ENCODE results near the gene CDX1. TPM values are rescaled to one million over a fixed set of nuclear protein-coding genes. Genes with fewer than 3 reads are reported as not detected.

The CDX1 gene
- total and polyA plus RNA-seq, 12 donors, result 0.13 to 0.32 TPM; not detected in 10

GRCh38 chr5:150119421-150120061 is 47.0 kb upstream of the CDX1 start:
- WGBS, 2 donors, result 85 to 87% methylated on average over 10 of the region's 10 CpGs
- Histone ChIP-seq H3K9me3 (no peaks in the 10 kb centered on the region), H3K27ac (no peak overlapping the region), H3K27me3 (no peaks in the 10 kb centered on the region), H3K4me3 (no peak overlapping the region), H3K36me3 (peaks cover 0 to 96% (median 4%) of the 10 kb centered on the region in 9 donors), H3K4me1 (peaks cover 0 to 42% (median 6%) of the 10 kb centered on the region in 9 donors)
- ATAC-seq (peak in 3 of 8 donors; percentile 24 to 34 (median 27)), DNase-seq (peak in 1 of 2 donors; percentile 8)
- peak in 3 of 9 donors; percentile 6 to 21 (median 14) for TF ChIP-seq CTCF (IDR thresholded peaks at IDR 0.05)
- intact Hi-C loops (cut with DNase I), result loop anchor here in 2 of 10 donors (10.0 kb wide), 1 partner anchor 235 kb away; the partner anchor contains the start of gene TCOF1 (in 2 of the 2)

GRCh38 chr5:150120062-150120441 is 46.5 kb upstream of the CDX1 start:
- no peak for TF ChIP-seq CTCF (IDR thresholded peaks at IDR 0.05)
- intact Hi-C loops (cut with DNase I), result loop anchor here in 2 of 10 donors (10.0 kb wide), 1 partner anchor 235 kb away; the partner anchor contains the start of gene TCOF1 (in 2 of the 2)
- ATAC-seq (no peak), DNase-seq (no peak)
- Histone ChIP-seq H3K27ac (no peak overlapping the region), H3K27me3 (no peaks in the 10 kb centered on the region), H3K4me1 (peaks cover 0 to 41% (median 6%) of the 10 kb centered on the region in 9 donors), H3K9me3 (no peaks in the 10 kb centered on the region), H3K36me3 (peaks cover 0 to 94% (median 4%) of the 10 kb centered on the region in 9 donors), H3K4me3 (no peak overlapping the region)
- 87 to 95% methylated on average over 3 of the region's 3 CpGs for WGBS, 2 donors

GRCh38 chr5:150120617-150121447 is 45.7 kb upstream of the CDX1 start:
- 81% methylated on average over 19 of the region's 19 CpGs for WGBS, 2 donors
- H3K27me3 ChIP-seq, result no peaks in the 10 kb centered on the region
- no peaks in the 10 kb centered on the region for H3K9me3 ChIP-seq
- peaks cover 0 to 41% (median 1%) of the 10 kb centered on the region in 9 donors for H3K4me1 ChIP-seq
- peaks cover 0 to 94% (median 4%) of the 10 kb centered on the region in 9 donors for H3K36me3 ChIP-seq
- no peak for DNase-seq
- intact Hi-C loops (cut with DNase I), result loop anchor here in 2 of 10 donors (10.0 kb wide), 1 partner anchor 234 kb away; the partner anchor contains the start of gene TCOF1 (in 2 of the 2)
- H3K27ac ChIP-seq, result no peak overlapping the region
- no peak for TF ChIP-seq CTCF (IDR thresholded peaks at IDR 0.05)
- ATAC-seq, result no peak
- no peak overlapping the region for H3K4me3 ChIP-seq

GRCh38 chr5:150121448-150122157 is 45.0 kb upstream of the CDX1 start:
- Histone ChIP-seq H3K9me3 (no peaks in the 10 kb centered on the region), H3K4me1 (peaks cover 0 to 41% (median 0%) of the 10 kb centered on the region in 9 donors), H3K36me3 (peaks cover 0 to 95% (median 4%) of the 10 kb centered on the region in 9 donors), H3K27me3 (no peaks in the 10 kb centered on the region), H3K4me3 (no peak overlapping the region), H3K27ac (no peak overlapping the region)
- no peak for TF ChIP-seq CTCF (IDR thresholded peaks at IDR 0.05)
- 92 to 95% methylated on average over 14 of the region's 14 CpGs for WGBS, 2 donors
- intact Hi-C loops (cut with DNase I), result loop anchor here in 2 of 10 donors (10.0 kb wide), 1 partner anchor 233 kb away; the partner anchor contains the start of gene TCOF1 (in 2 of the 2)
- no peak for DNase-seq
- ATAC-seq, result no peak

Measured in heart right ventricle (tissue), 16 donors.